HEK293T (cell line): ENCODE data around the gene ROPN1L.

ENCODE experiments used
- CTCF ChIA-PET: fragments of 350-600 bp; formaldehyde crosslinking; extraction: SDS; loops from one replicate; lab custom pipeline; 2021; ENCODE audit warnings: antibody characterized with exemption, inconsistent platforms; lab: Yijun Ruan, JAX
- POLR2A ChIA-PET: fragments of 350-600 bp; formaldehyde crosslinking; extraction: SDS; loops from one replicate; lab custom pipeline; 2020; ENCODE audit warnings: antibody characterized with exemption, inconsistent platforms; lab: Yijun Ruan, JAX
- DNase-seq: peaks from one replicate; pipeline ENCODE4 v3.0.0; 2012; ENCODE audit warnings: mixed read lengths; ENCODE audit errors: extremely low spot score
- ARNT ChIP-seq: fragments of 450-650 bp; IDR thresholded peaks from 2 replicates; pipeline ENCODE4 v1.6.1; 2017; ENCODE audit warnings: mild to moderate bottlenecking
- BHLHE40 ChIP-seq: fragments of 450-650 bp; IDR thresholded peaks from 2 replicates; pipeline ENCODE4 v1.6.1; 2016; ENCODE audit warnings: mild to moderate bottlenecking, moderate library complexity, borderline replicate concordance
- CTBP1 ChIP-seq: fragments of 450-650 bp; IDR thresholded peaks from 2 replicates; pipeline ENCODE4 v1.6.1; 2016; ENCODE audit warnings: borderline replicate concordance
- ELF4 ChIP-seq: fragments of 450-650 bp; IDR thresholded peaks from 2 replicates; pipeline ENCODE4 v1.6.1; 2017; ENCODE audit warnings: antibody characterized with exemption
- FOXA1 ChIP-seq: fragments of 450-650 bp; IDR thresholded peaks from 2 replicates; pipeline ENCODE4 v1.6.1; 2016; ENCODE audit warnings: mild to moderate bottlenecking
- FOXK2 ChIP-seq: fragments of 450-650 bp; IDR thresholded peaks from 2 replicates; pipeline ENCODE4 v1.6.1; 2016; ENCODE audit warnings: mild to moderate bottlenecking
- FOXM1 ChIP-seq: fragments of 450-650 bp; IDR thresholded peaks from 2 replicates; pipeline ENCODE4 v1.6.1; 2017; ENCODE audit warnings: mild to moderate bottlenecking, borderline replicate concordance
- HDGF ChIP-seq: fragments of 450-650 bp; IDR thresholded peaks from 2 replicates; pipeline ENCODE4 v1.6.1; 2017; ENCODE audit warnings: antibody characterized with exemption, borderline replicate concordance
- L3MBTL2 ChIP-seq: fragments of 450-650 bp; conservative IDR thresholded peaks from 2 replicates; pipeline ENCODE4 v1.6.1; 2016; ENCODE audit warnings: mild to moderate bottlenecking
- LEF1 ChIP-seq: fragments of 450-650 bp; IDR thresholded peaks from 2 replicates; pipeline ENCODE4 v1.6.1; 2017; ENCODE audit warnings: mild to moderate bottlenecking, borderline replicate concordance
- NFRKB ChIP-seq: fragments of 450-650 bp; IDR thresholded peaks from 2 replicates; pipeline ENCODE4 v1.6.1; 2016; ENCODE audit warnings: mild to moderate bottlenecking, moderate library complexity
- PKNOX1 ChIP-seq: fragments of 450-650 bp; IDR thresholded peaks from 2 replicates; pipeline ENCODE4 v1.6.1; 2016
- SP1 ChIP-seq: fragments of 450-650 bp; IDR thresholded peaks from 2 replicates; pipeline ENCODE4 v1.6.1; 2017
- SUZ12 ChIP-seq: fragments of 450-650 bp; IDR thresholded peaks from 2 replicates; pipeline ENCODE4 v1.6.1; 2016; ENCODE audit warnings: mild to moderate bottlenecking
- TARDBP ChIP-seq: fragments of 450-650 bp; IDR thresholded peaks from 2 replicates; pipeline ENCODE4 v1.6.1; 2016
- ZNF384 ChIP-seq: fragments of 450-650 bp; IDR thresholded peaks from 2 replicates; pipeline ENCODE4 v1.6.1; 2016

The ROPN1L gene

GRCh38 chr5:10400411-10400810, 41.3 kb upstream of the ROPN1L start:
- ChIA-PET POLR2A (no interaction called here), CTCF (no interaction called here)
- no peak for TF ChIP-seq SUZ12
- no peak for TF ChIP-seq LEF1
- TF ChIP-seq FOXM1 = no peak

DNA sequence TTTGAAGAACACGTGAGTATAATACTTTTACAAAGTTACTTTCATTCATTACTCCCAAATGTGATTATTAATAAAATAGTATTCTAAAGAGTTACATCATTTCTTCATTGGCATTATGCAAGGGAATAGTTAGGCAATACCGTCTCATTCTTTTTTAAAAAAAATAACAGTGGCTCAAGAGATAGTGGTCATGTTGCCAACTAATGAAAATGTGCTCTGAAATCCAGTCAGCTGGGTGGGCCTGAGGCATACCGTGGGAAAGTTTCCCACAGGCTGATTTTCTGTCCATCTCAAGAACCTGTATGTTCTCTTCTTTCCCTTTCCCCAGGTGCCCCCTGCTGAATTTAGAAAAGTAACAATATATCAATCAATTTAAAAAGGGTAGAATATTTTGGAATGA, 40.8 kb upstream of the ROPN1L start:
- no peak for TF ChIP-seq PKNOX1
- TF ChIP-seq TARDBP = no peak
- TF ChIP-seq SUZ12 = no peak
- TF ChIP-seq NFRKB = no peak
- TF ChIP-seq FOXA1 = no peak
- TF ChIP-seq ZNF384 = no peak
- no peak for DNase-seq
- POLR2A ChIA-PET = no interaction called here
- CTCF ChIA-PET = no interaction called here

More at GRCh38 chr5:10400411-10400810, 41.3 kb upstream of the ROPN1L start:
- DNase-seq = no peak

GRCh38 chr5:10401498-10401897, 40.2 kb upstream of the ROPN1L start:
- DNase-seq = no peak
- CTCF ChIA-PET = no interaction called here
- TF ChIP-seq FOXK2 (no peak), ZNF384 (no peak), LEF1 (no peak), NFRKB (no peak), SUZ12 (no peak), SP1 (no peak), FOXA1 (no peak), TARDBP (no peak), L3MBTL2 (no peak), HDGF (no peak), FOXM1 (no peak)
- POLR2A ChIA-PET = no interaction called here

GRCh38 chr5:10403829-10404228, 37.9 kb upstream of the ROPN1L start:
- TF ChIP-seq ARNT (no peak), L3MBTL2 (no peak), TARDBP (no peak), ELF4 (no peak), NFRKB (no peak), FOXM1 (no peak), HDGF (no peak), BHLHE40 (no peak), SP1 (no peak), FOXK2 (no peak)
- ChIA-PET CTCF (no interaction called here), POLR2A (no interaction called here)
- DNase-seq = no peak

GRCh38 chr5:10406651-10407050, 35.0 kb upstream of the ROPN1L start:
- POLR2A ChIA-PET = no interaction called here
- TF ChIP-seq TARDBP (no peak), SUZ12 (no peak), FOXK2 (no peak)
- DNase-seq = no peak
- CTCF ChIA-PET = no interaction called here

DNA sequence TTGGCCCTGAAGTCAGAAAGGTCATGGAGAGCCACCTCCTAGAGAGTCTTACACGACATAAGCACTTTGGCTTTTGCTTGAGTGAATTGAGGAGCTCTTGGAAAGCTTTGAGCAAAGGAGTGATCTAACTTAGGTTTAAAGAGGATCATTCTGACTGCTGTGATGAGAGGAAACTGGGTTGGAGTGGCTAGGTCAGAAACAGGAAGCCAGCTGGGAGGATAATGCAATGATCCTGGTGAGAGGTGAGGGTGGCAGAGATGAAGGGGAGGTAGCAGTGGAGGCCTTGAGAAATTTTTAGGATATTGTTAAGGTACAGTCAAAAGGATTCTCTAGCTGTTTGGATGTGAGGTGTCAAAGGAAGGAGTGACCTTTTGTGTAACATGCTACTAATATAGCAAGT, 32.2 kb upstream of the ROPN1L start:
- ChIA-PET CTCF (interaction anchor here (0.6 kb wide), 1 partner anchor 46 kb away, joined by 5 read pairs; no protein-coding TSS in a partner anchor), POLR2A (no interaction called here)
- TF ChIP-seq ELF4 (no peak), L3MBTL2 (no peak), PKNOX1 (no peak), CTBP1 (no peak), ZNF384 (no peak), FOXM1 (no peak), FOXK2 (no peak), LEF1 (no peak), TARDBP (no peak)
- DNase-seq = no peak

- TF ChIP-seq BHLHE40 (no peak), SP1 (no peak), ELF4 (no peak), HDGF (no peak), NFRKB (no peak)
- ChIA-PET CTCF (no interaction called here), POLR2A (no interaction called here)
- DNase-seq = no peak
Measured at GRCh38 chr5:10410662-10411061, 31.0 kb upstream of the ROPN1L start.

DNA sequence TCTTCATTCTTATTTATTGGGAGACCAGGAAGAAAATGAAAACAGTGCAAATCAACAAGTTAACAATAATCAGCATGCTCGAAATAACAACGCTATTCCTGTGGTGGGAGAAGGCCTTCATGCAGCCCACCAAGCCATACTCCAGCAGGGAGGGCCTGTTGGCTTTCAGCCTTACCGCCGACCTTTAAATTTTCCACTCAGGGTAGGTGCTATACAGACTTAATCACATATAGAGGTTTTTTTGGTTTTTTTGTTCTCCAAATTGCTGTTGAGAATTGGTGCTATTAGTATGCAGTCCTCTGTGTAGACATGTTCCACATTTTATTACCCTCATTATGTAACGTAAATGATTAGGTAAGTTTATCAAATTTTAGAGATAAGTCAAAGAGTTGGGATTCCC, 30.3 kb upstream of the ROPN1L start:
- ChIA-PET CTCF (no interaction called here), POLR2A (no interaction called here)
- no peak for DNase-seq
- TF ChIP-seq HDGF = no peak
- TF ChIP-seq FOXA1 = no peak
- TF ChIP-seq SP1 = no peak

GRCh38 chr5:10416868-10417267, 24.8 kb upstream of the ROPN1L start:
- no peak for DNase-seq
- TF ChIP-seq PKNOX1 (no peak), ZNF384 (no peak), FOXK2 (no peak), FOXA1 (no peak), ARNT (no peak), CTBP1 (no peak), LEF1 (no peak), BHLHE40 (no peak), L3MBTL2 (no peak), FOXM1 (no peak), ELF4 (no peak), NFRKB (no peak), TARDBP (no peak), HDGF (no peak), SP1 (no peak), SUZ12 (no peak)
- POLR2A ChIA-PET = no interaction called here
- CTCF ChIA-PET = no interaction called here
